SK-N-SH (cell line): Measurements from ENCODE around the gene ATM. TPM values are rescaled to one million over a fixed set of nuclear protein-coding genes. Genes with fewer than 3 reads are reported as not detected.

Experiments used
- CTCF ChIA-PET: fragments of 300-600, 350-600 bp; formaldehyde crosslinking; extraction: SDS; loops from one replicate; lab custom pipeline; 2021; lab: Yijun Ruan, JAX
- POLR2A ChIA-PET: fragments of 350-600 bp; sonication (Branson Sonifier 250); formaldehyde crosslinking; extraction: SDS; loops from one replicate; lab custom pipeline; 2020; ENCODE audit warnings: antibody characterized with exemption, inconsistent platforms; lab: Yijun Ruan, JAX
- DNase-seq: peaks from one replicate; pipeline ENCODE4 v3.0.0; 2012
- H2AFZ ChIP-seq: fragments of 200-600 bp; sonication (generic); 2 replicates; pipeline ENCODE4 v1.8.1; 2016; ENCODE audit warnings: antibody characterized with exemption, mild to moderate bottlenecking, low read depth
- H3F3A ChIP-seq: fragments of 200-600 bp; sonication (generic); replicated peaks from 2 replicates; pipeline ENCODE3; 2016; ENCODE audit warnings: antibody characterized with exemption, mild to moderate bottlenecking; ENCODE audit not compliant: insufficient read depth
- H3K27ac ChIP-seq, 2 experiments: fragments of 200-500 bp in 1 of 2; fragments of 200-600 bp in 1 of 2; sonication (Bioruptor generic) in 1 of 2; sonication (generic), shearing (Covaris generic) in 1 of 2; 2 replicates each; pipeline versions ENCODE4 v1.5.1 to v1.6.1; 2014 to 2016; ENCODE audit warnings: low read depth in 2 of 2, inconsistent platforms in 1 of 2, low read length in 1 of 2, mild to moderate bottlenecking in 1 of 2, mixed read lengths in 1 of 2
- H3K27me3 ChIP-seq: fragments of 200-600 bp; sonication (generic), shearing (Covaris generic); 2 replicates; pipeline ENCODE4 v1.6.1; 2016; ENCODE audit warnings: mixed run types; ENCODE audit not compliant: insufficient read depth
- H3K36me3 ChIP-seq, 2 experiments: fragments of 200-500 bp in 1 of 2; fragments of 200-600 bp in 1 of 2; sonication (Bioruptor generic) in 1 of 2; sonication (generic) in 1 of 2; replicated peaks in 1 of 2; 2 replicates each; pipeline versions ENCODE3 to v1.5.1; 2014 to 2016; ENCODE audit warnings: low read length in 1 of 2, mild to moderate bottlenecking in 1 of 2; ENCODE audit not compliant: insufficient read depth in 2 of 2, control insufficient read depth in 1 of 2
- H3K4me1 ChIP-seq, 2 experiments: fragments of 200-500 bp in 1 of 2; fragments of 200-600 bp in 1 of 2; sonication (Bioruptor generic) in 1 of 2; sonication (generic), shearing (Covaris generic) in 1 of 2; 2 replicates each; pipeline versions ENCODE4 v1.5.1 to v1.6.1; 2014 to 2016; ENCODE audit warnings: low read depth in 1 of 2, low read length in 1 of 2, mixed run types in 1 of 2; ENCODE audit not compliant: insufficient read depth in 2 of 2, control insufficient read depth in 1 of 2
- H3K4me2 ChIP-seq: fragments of 200-600 bp; sonication (generic), shearing (Covaris generic); 2 replicates; pipeline ENCODE4 v1.6.1; 2017; ENCODE audit warnings: mixed run types
- H3K4me3 ChIP-seq, 2 experiments: fragments of 200-500 bp in 1 of 2; fragments of 200-600 bp in 1 of 2; sonication (Bioruptor generic) in 1 of 2; sonication (generic), shearing (Covaris generic) in 1 of 2; 2 replicates each; pipeline versions ENCODE4 v1.5.1 to v1.8.1; 2014 to 2016; ENCODE audit warnings: low read depth in 2 of 2, inconsistent platforms in 1 of 2, low read length in 1 of 2, mild to moderate bottlenecking in 1 of 2, mixed read lengths in 1 of 2, moderate library complexity in 1 of 2
- H3K79me2 ChIP-seq: fragments of 200-600 bp; sonication (generic); 2 replicates; pipeline ENCODE4 v1.8.1; 2017; ENCODE audit warnings: mild to moderate bottlenecking; ENCODE audit not compliant: insufficient read depth
- H3K9ac ChIP-seq: fragments of 200-600 bp; sonication (generic); 2 replicates; pipeline ENCODE4 v1.6.1; 2017; ENCODE audit warnings: mixed run types
- H3K9me2 ChIP-seq: fragments of 200-600 bp; sonication (generic); 2 replicates; pipeline ENCODE4 v1.6.1; 2017; ENCODE audit warnings: mixed run types
- H3K9me3 ChIP-seq: fragments of 200-600 bp; sonication (generic); 2 replicates; pipeline ENCODE4 v1.6.1; 2017; ENCODE audit warnings: mixed run types, mild to moderate bottlenecking, moderate library complexity
- H4K20me1 ChIP-seq: fragments of 200-600 bp; sonication (generic); 2 replicates; pipeline ENCODE4 v1.6.1; 2017; ENCODE audit warnings: mild to moderate bottlenecking, mixed run types; ENCODE audit not compliant: insufficient read depth
- CHD2 ChIP-seq: fragments of 150-350 bp; IDR thresholded peaks from 2 replicates; pipeline ENCODE4 v1.6.1; 2018; ENCODE audit warnings: low read length; ENCODE audit not compliant: partially characterized antibody
- ELF1 ChIP-seq: IDR thresholded peaks from 2 replicates; pipeline ENCODE4 v1.4.0; 2012
- EP300 ChIP-seq, 2 experiments: IDR thresholded peaks; 2 replicates each; pipeline versions ENCODE4 v1.4.0 to v1.6.1; 2012; ENCODE audit warnings: borderline replicate concordance in 1 of 2, low read depth in 1 of 2, low read length in 1 of 2
- EZH2phosphoT487 ChIP-seq: fragments of 200-600 bp; sonication (generic); IDR thresholded peaks from 2 replicates; pipeline ENCODE4 v1.6.1; 2017; ENCODE audit warnings: low read depth, mixed run types, mild to moderate bottlenecking, antibody characterized with exemption, moderate library complexity, borderline replicate concordance
- FOSL2 ChIP-seq: IDR thresholded peaks from 2 replicates; pipeline ENCODE4 v1.4.0; 2012; ENCODE audit warnings: low read depth, mild to moderate bottlenecking, moderate library complexity, borderline replicate concordance
- FOXJ3 ChIP-seq: sonication (generic); formaldehyde crosslinking; IDR thresholded peaks from 2 replicates; pipeline ENCODE4 v1.5.1; 2020; ENCODE audit warnings: mild to moderate bottlenecking, missing genetic modification reagents
- FOXM1 ChIP-seq: IDR thresholded peaks from 2 replicates; pipeline ENCODE4 v1.4.0; 2012; ENCODE audit warnings: low read depth, mild to moderate bottlenecking
- MAX ChIP-seq: IDR thresholded peaks from 2 replicates; pipeline ENCODE4 v1.4.0; 2012; ENCODE audit warnings: low read depth
- MEF2A ChIP-seq: IDR thresholded peaks from 2 replicates; pipeline ENCODE4 v1.4.0; 2012; ENCODE audit warnings: low read depth, borderline replicate concordance
- NFIC ChIP-seq: IDR thresholded peaks from 2 replicates; pipeline ENCODE4 v1.4.0; 2012; ENCODE audit warnings: borderline replicate concordance
- NRF1 ChIP-seq: IDR thresholded peaks from 2 replicates; pipeline ENCODE4 v1.6.1; 2012; ENCODE audit warnings: low read depth, mild to moderate bottlenecking, low read length
- PBX3 ChIP-seq: IDR thresholded peaks from 2 replicates; pipeline ENCODE4; 2012
- POLR2AphosphoS5 ChIP-seq: IDR thresholded peaks from 2 replicates; pipeline ENCODE4 v1.6.1; 2012; ENCODE audit warnings: low read depth, low read length
- RAD21 ChIP-seq: IDR thresholded peaks from 2 replicates; pipeline ENCODE4 v1.6.1; 2012; ENCODE audit warnings: mild to moderate bottlenecking, low read length
- RCOR1 ChIP-seq: fragments of 150-350 bp; IDR thresholded peaks from 2 replicates; pipeline ENCODE4 v1.6.1; 2017; ENCODE audit warnings: antibody characterized with exemption, low read length
- TAF1 ChIP-seq: IDR thresholded peaks from 2 replicates; pipeline ENCODE4 v1.6.1; 2012; ENCODE audit warnings: low read depth, mild to moderate bottlenecking, low read length, moderate library complexity, borderline replicate concordance
- TCF12 ChIP-seq: IDR thresholded peaks from 2 replicates; pipeline ENCODE4 v1.4.0; 2012
- USF1 ChIP-seq: IDR thresholded peaks from 2 replicates; pipeline ENCODE4 v1.4.0; 2012; ENCODE audit warnings: low read depth, borderline replicate concordance
- USF2 ChIP-seq: fragments of 150-350 bp; IDR thresholded peaks from 2 replicates; pipeline ENCODE4 v1.6.1; 2017; ENCODE audit warnings: antibody characterized with exemption, low read length, low read depth, borderline replicate concordance
- YY1 ChIP-seq: IDR thresholded peaks from 2 replicates; pipeline ENCODE4 v1.4.0; 2012; ENCODE audit warnings: low read depth, mild to moderate bottlenecking
- WGBS: methylation state at CpG from one replicate; pipeline ENCODE4 v1.1.6; 2017; ENCODE audit warnings: low lambda C conversion rate; 5-methylcytosine and 5-hydroxymethylcytosine counted together
- polyA plus RNA-seq, 3 experiments: library from polyadenylated mRNA; depleted of rRNA; stranded (reverse); fragments of >200 nt; gene quantifications; 2 replicates each; pipeline ENCODE4 v1.2.3, GENCODE V29; 2012

The ATM gene
- polyA plus RNA-seq, 1 of the 3 experiments (the other 2 are of a cell fraction): 14.1 TPM

- ChIA-PET POLR2A (no interaction called here), CTCF (no interaction called here)
- 89% methylated on average over 2 of the region's 2 CpGs for WGBS
Measured at GRCh38 chr11:108313444-108313843, 90.6 kb downstream of the ATM start.

More at GRCh38 chr11:108313444-108313843, 90.6 kb downstream of the ATM start:
- Histone ChIP-seq H3K4me2 (no peak overlapping the region), H3K4me3 (no peak overlapping the region), H3K9me2 (no peaks in the 10 kb centered on the region), H3K27me3 (no peaks in the 10 kb centered on the region), H3K9ac (no peak overlapping the region), H3K4me1 (peaks cover 0 to 1% of the 10 kb centered on the region in 2 experiments; a peak in 1 of 4 replicates), H3K9me3 (no peaks in the 10 kb centered on the region), H3K79me2 (no peaks in the 10 kb centered on the region), H4K20me1 (no peaks in the 10 kb centered on the region), H3F3A (peaks cover 4% of the 10 kb centered on the region), H3K36me3 (peaks cover 57 to 62% of the 10 kb centered on the region in 2 experiments), H2AFZ (no peak overlapping the region), H3K27ac (no peak overlapping the region)
- DNase-seq: no peak
- no peak for TF ChIP-seq NFIC
- no peak for TF ChIP-seq FOXJ3
- TF ChIP-seq PBX3: no peak
- no peak for TF ChIP-seq EP300 (IDR thresholded peaks at IDR 0.05; ENCODE audit: borderline replicate concordance in 1 of 2, low read depth in 1 of 2, low read length in 1 of 2)
- TF ChIP-seq FOXM1: no peak
- TF ChIP-seq NRF1: no peak
- no peak for TF ChIP-seq POLR2AphosphoS5
- TF ChIP-seq MAX: no peak
- TF ChIP-seq USF1: no peak
- no peak for TF ChIP-seq YY1
- TF ChIP-seq RCOR1: no peak
- no peak for TF ChIP-seq CHD2
- TF ChIP-seq MEF2A: no peak
- no peak for TF ChIP-seq TAF1
- no peak for TF ChIP-seq USF2
- TF ChIP-seq EZH2phosphoT487: no peak
- TF ChIP-seq ELF1: no peak
- TF ChIP-seq RAD21: no peak
- no peak for TF ChIP-seq TCF12
- no peak for TF ChIP-seq FOSL2
